Thymus (tissue), 14 donors: ENCODE measurements around the gene TSG101. TPM values are rescaled to one million over a fixed set of nuclear protein-coding genes. Genes with fewer than 3 reads are reported as not detected.

ENCODE experiments used
- DNase-seq, 9 donors: peaks; one replicate each; pipeline ENCODE4 v3.0.0-alpha.2; 2013; ENCODE audit warnings: low spot score in 9 of 9, low read depth in 6 of 9, missing footprints in 1 of 9
- H3K27ac ChIP-seq, 2 donors: one replicate each; pipeline ENCODE4 v1.5.1; 2013; ENCODE audit warnings: control low read depth in 1 of 2, low read depth in 1 of 2, low read length in 1 of 2, mild to moderate bottlenecking in 1 of 2, moderate library complexity in 1 of 2
- H3K27me3 ChIP-seq, 2 donors: one replicate each; pipeline ENCODE4 v1.5.1; 2013; ENCODE audit warnings: low read length in 1 of 2; ENCODE audit not compliant: control insufficient read depth in 2 of 2, insufficient read depth in 1 of 2
- H3K36me3 ChIP-seq, 2 donors: one replicate each; pipeline ENCODE4 v1.5.1; 2013; ENCODE audit warnings: low read length in 1 of 2, mild to moderate bottlenecking in 1 of 2, moderate library complexity in 1 of 2; ENCODE audit not compliant: control insufficient read depth in 2 of 2, insufficient read depth in 2 of 2
- H3K4me1 ChIP-seq, 2 donors: one replicate each; pipeline ENCODE4 v1.5.1; 2013; ENCODE audit warnings: low read length in 2 of 2; ENCODE audit not compliant: control insufficient read depth in 2 of 2, insufficient read depth in 2 of 2
- H3K4me3 ChIP-seq, 2 donors: one replicate each; pipeline ENCODE4 v1.5.1; 2013; ENCODE audit warnings: low read length in 2 of 2, control low read depth in 1 of 2, mild to moderate bottlenecking in 1 of 2
- H3K9me3 ChIP-seq, 2 donors: one replicate each; pipeline ENCODE4 v1.5.1; 2013; ENCODE audit warnings: low read length in 1 of 2, mild to moderate bottlenecking in 1 of 2; ENCODE audit not compliant: control insufficient read depth in 2 of 2, insufficient read depth in 1 of 2
- WGBS: extraction: QIAGEN DNeasy Blood & Tissue Kit; methylation state at CpG from one replicate; pipeline ENCODE4 v1.1.7; 2013; 5-methylcytosine and 5-hydroxymethylcytosine counted together
- long read RNA-seq, 10 donors: transcript quantifications; one replicate each; lab custom pipeline, GENCODE V29; 2026
- polyA plus RNA-seq: library from polyadenylated mRNA; stranded (reverse); fragments of 200-250 nt; gene quantifications from one replicate; pipeline ENCODE4 v1.2.3, GENCODE V29; 2013
- total RNA-seq: library from RNA; stranded (reverse); fragments of 120-200 nt; gene quantifications from one replicate; pipeline ENCODE4 v1.2.4, GENCODE V29; 2013
- donor health status: healthy.

TSG101 gene, protein sequence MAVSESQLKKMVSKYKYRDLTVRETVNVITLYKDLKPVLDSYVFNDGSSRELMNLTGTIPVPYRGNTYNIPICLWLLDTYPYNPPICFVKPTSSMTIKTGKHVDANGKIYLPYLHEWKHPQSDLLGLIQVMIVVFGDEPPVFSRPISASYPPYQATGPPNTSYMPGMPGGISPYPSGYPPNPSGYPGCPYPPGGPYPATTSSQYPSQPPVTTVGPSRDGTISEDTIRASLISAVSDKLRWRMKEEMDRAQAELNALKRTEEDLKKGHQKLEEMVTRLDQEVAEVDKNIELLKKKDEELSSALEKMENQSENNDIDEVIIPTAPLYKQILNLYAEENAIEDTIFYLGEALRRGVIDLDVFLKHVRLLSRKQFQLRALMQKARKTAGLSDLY
- total RNA-seq (77.7 TPM), polyA plus RNA-seq (54.2 TPM)
- long read RNA-seq, donor 1, partial matches to known transcripts, result 0 of 2 reads
- long read RNA-seq, donor 1, other reads (novel, unspliced or antisense), result 0 of 2 reads
- long read RNA-seq, donor 2, result 0 reads
- long read RNA-seq, donor 3, transcript TSG101-201 (10 exons, 1,824 nt), result major isoform, 47 of 105 reads
- long read RNA-seq, donor 3, partial matches to known transcripts, result 43 of 105 reads
- long read RNA-seq, donor 3, other reads (novel, unspliced or antisense), result 14 of 105 reads
- long read RNA-seq, donor 4, transcript TSG101-201 (10 exons, 1,824 nt), result major isoform, 13 of 24 reads
- long read RNA-seq, donor 4, partial matches to known transcripts, result 10 of 24 reads
- long read RNA-seq, donor 4, other reads (novel, unspliced or antisense), result 0 of 24 reads
- long read RNA-seq, donor 5, transcript TSG101-201 (10 exons, 1,824 nt), result major isoform, 46 of 72 reads
- long read RNA-seq, donor 5, partial matches to known transcripts, result 15 of 72 reads
- long read RNA-seq, donor 5, other reads (novel, unspliced or antisense), result 9 of 72 reads
- long read RNA-seq, donor 6, transcript TSG101-201 (10 exons, 1,824 nt), result major isoform, 26 of 26 reads
- long read RNA-seq, donor 6, partial matches to known transcripts, result 0 of 26 reads
- long read RNA-seq, donor 6, other reads (novel, unspliced or antisense), result 0 of 26 reads
- long read RNA-seq, donor 7, transcript TSG101-201 (10 exons, 1,824 nt), result major isoform, 28 of 28 reads
- long read RNA-seq, donor 7, partial matches to known transcripts, result 0 of 28 reads
- long read RNA-seq, donor 7, other reads (novel, unspliced or antisense), result 0 of 28 reads
- long read RNA-seq, donor 8, transcript TSG101-201 (10 exons, 1,824 nt), result major isoform, 5 of 5 reads
- long read RNA-seq, donor 8, partial matches to known transcripts, result 0 of 5 reads
- long read RNA-seq, donor 8, other reads (novel, unspliced or antisense), result 0 of 5 reads
- long read RNA-seq, donor 9, transcript TSG101-201 (10 exons, 1,824 nt), result major isoform, 18 of 27 reads
- long read RNA-seq, donor 9, partial matches to known transcripts, result 0 of 27 reads
- long read RNA-seq, donor 9, other reads (novel, unspliced or antisense), result 8 of 27 reads
- long read RNA-seq, donor 10, transcript TSG101-201 (10 exons, 1,824 nt), result major isoform, 22 of 29 reads
- long read RNA-seq, donor 10, partial matches to known transcripts, result 0 of 29 reads
- long read RNA-seq, donor 10, other reads (novel, unspliced or antisense), result 5 of 29 reads

DNA sequence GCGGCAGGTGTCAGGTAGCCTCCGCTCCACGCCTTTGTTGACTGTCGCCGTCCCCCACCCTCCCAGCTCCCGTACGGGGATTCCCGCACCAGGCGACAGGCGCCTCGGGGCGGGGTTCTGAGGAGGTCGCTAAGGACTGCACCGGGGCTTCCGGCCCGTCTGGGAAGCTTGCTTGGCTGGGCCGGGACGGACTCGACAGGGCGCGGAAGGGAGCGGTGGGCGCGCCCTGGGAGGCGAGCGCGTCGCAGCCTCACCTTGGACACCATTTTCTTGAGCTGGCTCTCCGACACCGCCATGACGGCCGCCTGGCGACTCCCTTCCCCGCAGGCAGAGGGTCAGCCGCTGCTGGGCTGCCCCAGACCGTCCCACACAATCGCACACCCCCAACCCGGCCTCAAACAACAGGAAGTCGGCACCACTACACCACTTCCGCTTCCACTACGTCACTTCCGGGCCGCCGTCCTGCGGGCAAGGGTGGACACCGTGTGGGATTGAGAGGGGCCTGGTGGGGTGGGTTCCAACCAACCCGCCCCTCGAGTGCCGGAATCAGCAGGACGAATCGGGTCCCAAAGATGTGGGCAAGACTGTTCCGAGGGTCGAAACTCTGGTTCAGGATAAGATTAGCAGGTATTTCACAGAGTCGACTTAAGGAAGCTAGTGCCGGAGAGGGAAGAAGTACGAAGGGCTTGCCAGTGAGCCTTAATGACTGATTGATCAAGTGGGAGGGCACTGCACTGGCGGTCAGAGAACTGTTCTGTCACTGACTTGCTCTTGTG, at the start of gene TSG101:
TSG101 (minus strand) TSS at position 422 of the 776 bp plus-strand sequence; CDS start at position 296, 126 bp downstream.
- no peaks in the 10 kb centered on the region for H3K27me3 ChIP-seq
- H3K4me1 ChIP-seq, result peaks cover 6 to 7% of the 10 kb centered on the region in 2 donors
- DNase-seq, result peak; percentile 79 to 96 (median 91)
- peak within 1 kb of the TSS; percentile 95 to 98 for H3K27ac ChIP-seq
- peaks cover 3 to 6% of the 10 kb centered on the region in 2 donors for H3K36me3 ChIP-seq
- WGBS, result under 1% methylated on average over 57 of the region's 57 CpGs
- H3K9me3 ChIP-seq, result peaks cover 0 to 2% of the 10 kb centered on the region in 2 donors
- peak within 1 kb of the TSS; percentile 59 to 67 for H3K4me3 ChIP-seq

DNA sequence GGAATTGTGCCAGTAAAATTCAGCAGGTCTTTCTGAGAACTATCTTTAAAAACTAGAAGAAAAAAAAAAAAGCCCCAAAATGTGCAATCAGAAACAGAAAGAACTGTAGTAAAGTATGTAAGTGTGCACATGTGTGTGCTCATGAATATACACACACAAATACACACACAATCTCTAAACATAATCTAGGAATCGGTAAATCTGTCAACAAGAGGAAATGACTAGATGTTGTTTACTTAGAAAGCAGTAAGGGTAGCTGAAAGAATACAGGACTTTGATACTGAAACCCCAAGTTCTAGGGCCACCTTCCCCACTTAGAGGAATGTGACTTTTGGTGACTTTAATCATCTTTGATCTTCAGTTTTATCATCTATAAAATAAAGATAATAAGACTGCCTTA, 48.6 kb upstream of the TSG101 start:
- H3K36me3 ChIP-seq, result peaks cover 4 to 10% of the 10 kb centered on the region in 2 donors
- no peaks in the 10 kb centered on the region for H3K27me3 ChIP-seq
- 94% methylated on average over 1 of the region's 1 CpG for WGBS
- H3K27ac ChIP-seq, result no peak overlapping the region
- no peak overlapping the region for H3K4me3 ChIP-seq
- no peak for DNase-seq
- H3K9me3 ChIP-seq, result no peaks in the 10 kb centered on the region
- no peaks in the 10 kb centered on the region for H3K4me1 ChIP-seq

DNA sequence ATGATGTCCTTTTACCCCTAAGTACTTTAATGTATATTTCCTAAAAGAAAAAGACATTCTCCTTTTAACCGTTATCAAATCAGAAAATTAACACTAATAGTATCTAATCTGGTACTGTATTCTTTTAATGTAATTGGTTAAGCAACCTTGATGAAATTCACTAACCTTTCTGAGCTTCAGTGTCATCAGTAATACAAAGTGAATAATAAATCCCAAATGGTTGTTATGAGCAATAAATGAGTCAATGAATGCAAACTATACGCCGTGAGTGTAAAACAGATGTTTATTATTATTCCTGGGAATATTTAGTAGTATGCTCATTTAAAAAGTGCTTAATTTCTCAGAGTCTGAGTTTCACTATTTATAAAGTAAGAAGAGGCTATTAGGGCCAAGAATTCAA, 40.3 kb upstream of the TSG101 start:
- Histone ChIP-seq H3K4me3 (no peak overlapping the region), H3K4me1 (no peaks in the 10 kb centered on the region), H3K27ac (no peak overlapping the region), H3K9me3 (no peaks in the 10 kb centered on the region), H3K27me3 (no peaks in the 10 kb centered on the region), H3K36me3 (peaks cover 0 to 3% of the 10 kb centered on the region in 2 donors)
- DNase-seq, result no peak
- WGBS, result over 99% methylated on average over 3 of the region's 3 CpGs

DNA sequence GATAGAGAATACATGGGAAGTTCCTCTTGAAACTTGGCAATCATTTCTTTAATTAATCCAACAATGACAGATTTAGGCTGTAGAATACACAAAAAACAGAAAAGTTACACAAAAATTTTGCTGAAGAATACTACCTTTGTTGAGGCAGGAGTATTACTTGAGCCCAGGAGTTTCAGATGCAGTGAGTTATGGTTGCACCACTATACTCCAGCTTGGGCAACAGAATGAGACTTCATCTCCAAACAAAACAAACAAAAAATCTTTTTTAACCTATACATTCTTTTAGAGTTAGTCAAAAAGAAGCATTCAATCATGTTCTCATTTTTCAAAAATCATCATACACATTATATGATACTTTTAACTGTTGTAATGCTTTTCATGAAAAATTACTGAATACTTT, 39.7 kb upstream of the TSG101 start:
- Histone ChIP-seq H3K27ac (no peak overlapping the region), H3K36me3 (peaks cover under 1 to 3% of the 10 kb centered on the region in 2 donors), H3K4me3 (no peak overlapping the region), H3K27me3 (no peaks in the 10 kb centered on the region), H3K9me3 (no peaks in the 10 kb centered on the region), H3K4me1 (no peaks in the 10 kb centered on the region)
- DNase-seq, result no peak

DNA sequence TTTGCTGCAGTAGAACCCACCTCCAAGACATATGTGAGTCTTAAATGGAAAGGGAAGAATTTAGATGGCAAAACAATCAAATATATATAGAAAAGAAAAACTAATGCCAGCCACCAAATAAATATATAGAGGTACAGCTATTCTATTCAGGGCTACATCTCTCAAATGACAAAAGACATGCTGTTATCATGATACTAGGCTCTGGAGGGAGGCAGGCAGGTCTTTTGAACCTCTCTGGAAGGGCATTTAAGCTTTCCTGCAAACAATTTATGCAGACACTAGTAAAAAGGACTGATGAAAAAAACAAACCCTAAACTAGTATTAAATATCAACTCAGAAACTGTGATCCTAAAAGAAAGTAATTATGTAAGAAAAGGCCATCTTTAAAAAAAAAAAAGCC, 37.4 kb upstream of the TSG101 start:
- H3K27ac ChIP-seq, result no peak overlapping the region
- H3K27me3 ChIP-seq, result no peaks in the 10 kb centered on the region
- H3K9me3 ChIP-seq, result no peaks in the 10 kb centered on the region
- H3K4me3 ChIP-seq, result no peak overlapping the region
- H3K36me3 ChIP-seq, result peaks cover 0 to 11% of the 10 kb centered on the region in 2 donors
- H3K4me1 ChIP-seq, result no peaks in the 10 kb centered on the region
- DNase-seq, result no peak

DNA sequence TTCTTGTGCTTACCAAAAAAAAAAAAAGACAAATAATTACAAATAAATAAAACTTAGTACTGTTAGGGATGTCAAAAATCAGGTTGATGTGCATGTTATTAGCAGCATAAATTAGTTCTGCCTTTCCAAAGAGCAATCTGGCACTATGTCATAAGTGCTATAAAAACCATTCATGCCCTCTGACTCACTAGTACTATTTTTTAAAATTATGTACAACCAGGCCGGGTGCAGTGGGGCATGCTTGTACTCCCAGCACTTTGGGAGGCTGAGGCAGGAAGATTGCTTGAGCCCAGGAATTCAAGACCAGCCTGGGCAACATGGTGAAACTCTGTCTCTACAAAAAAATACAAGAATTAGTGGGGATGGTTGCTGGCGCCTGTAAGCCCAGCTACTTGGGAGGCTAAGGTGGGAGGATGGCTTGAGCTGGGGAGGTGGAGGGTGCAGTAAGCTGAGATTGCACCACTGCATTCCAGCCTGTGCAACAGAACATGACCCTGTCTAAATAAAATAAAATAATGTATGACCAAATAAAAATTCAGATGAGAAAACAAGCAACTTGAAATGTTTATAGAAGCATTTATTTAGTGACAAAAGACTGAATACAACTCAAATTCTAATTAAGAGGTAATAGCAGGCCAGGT, 36.5 kb upstream of the TSG101 start:
- WGBS, result 98% methylated on average over 2 of the region's 2 CpGs
- no peak for DNase-seq
- H3K36me3 ChIP-seq, result peaks cover 0 to 12% of the 10 kb centered on the region in 2 donors
- no peak overlapping the region for H3K4me3 ChIP-seq
- H3K27me3 ChIP-seq, result no peaks in the 10 kb centered on the region
- H3K9me3 ChIP-seq, result no peaks in the 10 kb centered on the region
- H3K4me1 ChIP-seq, result no peaks in the 10 kb centered on the region
- H3K27ac ChIP-seq, result no peak overlapping the region

DNA sequence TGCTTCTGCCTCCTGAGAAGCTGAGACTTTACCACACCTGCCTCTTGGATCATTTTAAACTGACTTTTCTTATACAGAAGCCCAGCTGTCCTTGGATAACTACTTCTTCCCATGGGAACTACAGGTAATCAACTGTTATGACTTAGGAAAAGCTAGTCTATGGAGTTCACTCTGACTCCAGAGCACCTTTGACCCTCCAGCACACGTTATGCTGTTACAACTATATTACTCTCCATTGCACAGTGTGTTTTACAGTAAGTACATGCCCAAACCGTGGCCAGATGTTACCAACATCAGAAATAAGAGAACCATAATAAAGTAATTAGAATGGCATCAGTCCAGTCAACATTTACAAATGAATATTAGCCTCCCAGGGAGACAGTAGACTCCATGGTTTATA, 21.3 kb upstream of the TSG101 start:
- 95% methylated on average over 2 of the region's 2 CpGs for WGBS
- Histone ChIP-seq H3K9me3 (no peaks in the 10 kb centered on the region), H3K4me3 (no peak overlapping the region), H3K27ac (no peak overlapping the region), H3K4me1 (no peaks in the 10 kb centered on the region), H3K27me3 (no peaks in the 10 kb centered on the region), H3K36me3 (peaks cover 6 to 11% of the 10 kb centered on the region in 2 donors)
- DNase-seq, result no peak
